Astrocyte (in vitro differentiated cells and primary cell): ENCODE results near the gene ZBTB38. TPM values are rescaled to one million over a fixed set of nuclear protein-coding genes. Genes with fewer than 3 reads are reported as not detected.

ENCODE experiments used
- DNase-seq: peaks from one replicate; pipeline ENCODE4 v3.0.0-alpha.2; 2010; ENCODE audit warnings: low read depth
- FAIRE-seq: peaks from 2 replicates; lab custom pipeline; 2011; peaks lifted over from hg19 to GRCh38; lab: Jason Lieb, UNC
- H2AFZ ChIP-seq: 2 replicates; pipeline ENCODE4 v1.6.0; 2012; ENCODE audit warnings: low read depth, low read length, inconsistent platforms
- H3K27ac ChIP-seq: 2 replicates; pipeline ENCODE4 v1.5.1; 2011; ENCODE audit warnings: low read depth, low read length, inconsistent platforms
- H3K27me3 ChIP-seq: 2 replicates; pipeline ENCODE4 v1.6.0; 2011; ENCODE audit warnings: low read length, inconsistent platforms; ENCODE audit not compliant: insufficient read depth
- H3K36me3 ChIP-seq: 2 replicates; pipeline ENCODE4 v1.5.1; 2011; ENCODE audit warnings: low read length, inconsistent platforms; ENCODE audit not compliant: insufficient read depth
- H3K4me1 ChIP-seq: 2 replicates; pipeline ENCODE4 v1.5.1; 2011; ENCODE audit warnings: low read length, inconsistent platforms; ENCODE audit not compliant: insufficient read depth
- H3K4me2 ChIP-seq: 2 replicates; pipeline ENCODE4 v1.6.0; 2012; ENCODE audit warnings: low read length, inconsistent platforms
- H3K4me3 ChIP-seq: 2 replicates; pipeline ENCODE4 v1.5.1; 2011; ENCODE audit warnings: low read depth, mild to moderate bottlenecking, low read length, inconsistent platforms; ENCODE audit not compliant: insufficient read depth
- H3K79me2 ChIP-seq: 2 replicates; pipeline ENCODE4 v1.6.0; 2012; ENCODE audit warnings: mild to moderate bottlenecking, low read length, inconsistent platforms; ENCODE audit not compliant: insufficient read depth
- H3K9ac ChIP-seq: 2 replicates; pipeline ENCODE4 v1.6.0; 2012; ENCODE audit warnings: mild to moderate bottlenecking, low read length, inconsistent platforms
- H3K9me3 ChIP-seq: 2 replicates; pipeline ENCODE4 v1.5.1; 2012; ENCODE audit warnings: low read depth, mild to moderate bottlenecking, low read length, inconsistent platforms; ENCODE audit not compliant: insufficient read depth
- H4K20me1 ChIP-seq: 2 replicates; pipeline ENCODE4 v1.6.0; 2012; ENCODE audit warnings: low read length, inconsistent platforms; ENCODE audit not compliant: insufficient read depth
- H3K27ac Mint-ChIP-seq: one replicate; pipeline ENCODE4 v1.8.0; 2021; ENCODE audit warnings: mild to moderate bottlenecking, mixed read lengths; ENCODE audit not compliant: unreplicated experiment
- H3K27me3 Mint-ChIP-seq: one replicate; pipeline ENCODE4 v1.8.0; 2021; ENCODE audit warnings: low read depth, mixed read lengths; ENCODE audit not compliant: unreplicated experiment
- H3K36me3 Mint-ChIP-seq: one replicate; pipeline ENCODE4 v1.8.0; 2021; ENCODE audit warnings: low read depth, mixed read lengths; ENCODE audit not compliant: unreplicated experiment
- H3K4me1 Mint-ChIP-seq: one replicate; pipeline ENCODE4 v1.8.0; 2021; ENCODE audit warnings: low read depth, mixed read lengths; ENCODE audit not compliant: unreplicated experiment
- H3K4me3 Mint-ChIP-seq: one replicate; pipeline ENCODE4 v1.8.0; 2021; ENCODE audit warnings: mild to moderate bottlenecking, moderate library complexity, mixed read lengths; ENCODE audit not compliant: unreplicated experiment
- H3K9me3 Mint-ChIP-seq: one replicate; pipeline ENCODE4 v1.8.0; 2021; ENCODE audit warnings: mild to moderate bottlenecking, mixed read lengths; ENCODE audit not compliant: unreplicated experiment
- CTCF ChIP-seq: IDR thresholded peaks from 2 replicates; pipeline ENCODE4 v1.5.1; 2011; ENCODE audit warnings: low read depth, mild to moderate bottlenecking, inconsistent platforms, low read length, moderate library complexity; ENCODE audit not compliant: insufficient read depth
- EZH2 ChIP-seq: IDR thresholded peaks from 2 replicates; pipeline ENCODE4 v1.6.1; 2012; ENCODE audit warnings: mild to moderate bottlenecking, low read length, inconsistent platforms; ENCODE audit not compliant: insufficient read depth
- total RNA-seq: library from RNA; stranded (reverse); gene quantifications from 2 replicates; pipeline ENCODE4 v1.2.1, GENCODE V29; 2021

ZBTB38 gene
- total RNA-seq, 1 donor from 2014 or later = 57.6 TPM

- Histone ChIP-seq H3K27me3 (no peaks in the 10 kb centered on the region), H3K4me3 (no peak overlapping the region), H3K9me3 (no peaks in the 10 kb centered on the region), H2AFZ (no peak overlapping the region), H3K27ac (peak overlapping the region; percentile 100), H4K20me1 (no peaks in the 10 kb centered on the region), H3K36me3 (no peaks in the 10 kb centered on the region), H3K4me1 (peaks cover 62% of the 10 kb centered on the region), H3K4me2 (no peak overlapping the region), H3K9ac (no peak overlapping the region), H3K79me2 (peaks cover 17% of the 10 kb centered on the region)
- Mint-ChIP-seq H3K9me3 (peaks cover 5% of the 10 kb centered on the region), H3K27me3 (no peaks in the 10 kb centered on the region), H3K4me1 (peaks cover 54% of the 10 kb centered on the region), H3K27ac (peak overlapping the region; percentile 50), H3K36me3 (peaks cover under 1% of the 10 kb centered on the region), H3K4me3 (no peak overlapping the region)
- TF ChIP-seq EZH2 (no peak), CTCF (no peak)
- no peak for DNase-seq
- no peak for FAIRE-seq
Measured at GRCh38 chr3:141365201-141365600, 3.1 kb upstream of the ZBTB38 start.

- peak overlapping the region; percentile 81 for H3K4me2 ChIP-seq
- TF ChIP-seq EZH2 (no peak), CTCF (peak; percentile 31)
- H3K9ac ChIP-seq = peak overlapping the region; percentile 94
- no peaks in the 10 kb centered on the region for H3K27me3 Mint-ChIP-seq
- DNase-seq (peak; percentile 99), FAIRE-seq (peak; percentile 26)
- H3K4me1 Mint-ChIP-seq = peaks cover 51% of the 10 kb centered on the region
- H3K36me3 ChIP-seq = no peaks in the 10 kb centered on the region
- H3K36me3 Mint-ChIP-seq = peaks cover 3% of the 10 kb centered on the region
- H3K79me2 ChIP-seq = peaks cover 24% of the 10 kb centered on the region
- H4K20me1 ChIP-seq = no peaks in the 10 kb centered on the region
- no peaks in the 10 kb centered on the region for H3K27me3 ChIP-seq
- peak overlapping the region; percentile 100 for H3K27ac ChIP-seq
- H3K4me1 ChIP-seq = peaks cover 55% of the 10 kb centered on the region
- H3K9me3 ChIP-seq = no peaks in the 10 kb centered on the region
- peak overlapping the region; percentile 1 for H2AFZ ChIP-seq
- no peak overlapping the region for H3K4me3 Mint-ChIP-seq
- H3K9me3 Mint-ChIP-seq = peaks cover 1% of the 10 kb centered on the region
- peak overlapping the region; percentile 31 for H3K4me3 ChIP-seq
- peak overlapping the region; percentile 99 for H3K27ac Mint-ChIP-seq
Measured at GRCh38 chr3:141366285-141367037, 1.8 kb upstream of the ZBTB38 start.
